Stimulated activated CD4-positive, alpha-beta T cell treated with anti-CD3 and anti-CD28 coated beads, Interleukin-1b, Interleukin-23, amount 100 ng/mL, for 1 hour (primary cell): ENCODE results near the gene METRN.
A peak's percentile ranks its signal among the peaks of the same experiment; 100 is the strongest.
"Not testable (repeated sequence)": the region's sequence is repeated elsewhere in the genome, so short reads cannot be mapped to it uniquely, and the experiment has no call there.

Experiments
- DNase-seq, 2 donors: peaks; one replicate each; pipeline ENCODE4 v3.0.0-alpha.2; 2020; ENCODE audit warnings: low read depth in 2 of 2

Gene METRN

DNA sequence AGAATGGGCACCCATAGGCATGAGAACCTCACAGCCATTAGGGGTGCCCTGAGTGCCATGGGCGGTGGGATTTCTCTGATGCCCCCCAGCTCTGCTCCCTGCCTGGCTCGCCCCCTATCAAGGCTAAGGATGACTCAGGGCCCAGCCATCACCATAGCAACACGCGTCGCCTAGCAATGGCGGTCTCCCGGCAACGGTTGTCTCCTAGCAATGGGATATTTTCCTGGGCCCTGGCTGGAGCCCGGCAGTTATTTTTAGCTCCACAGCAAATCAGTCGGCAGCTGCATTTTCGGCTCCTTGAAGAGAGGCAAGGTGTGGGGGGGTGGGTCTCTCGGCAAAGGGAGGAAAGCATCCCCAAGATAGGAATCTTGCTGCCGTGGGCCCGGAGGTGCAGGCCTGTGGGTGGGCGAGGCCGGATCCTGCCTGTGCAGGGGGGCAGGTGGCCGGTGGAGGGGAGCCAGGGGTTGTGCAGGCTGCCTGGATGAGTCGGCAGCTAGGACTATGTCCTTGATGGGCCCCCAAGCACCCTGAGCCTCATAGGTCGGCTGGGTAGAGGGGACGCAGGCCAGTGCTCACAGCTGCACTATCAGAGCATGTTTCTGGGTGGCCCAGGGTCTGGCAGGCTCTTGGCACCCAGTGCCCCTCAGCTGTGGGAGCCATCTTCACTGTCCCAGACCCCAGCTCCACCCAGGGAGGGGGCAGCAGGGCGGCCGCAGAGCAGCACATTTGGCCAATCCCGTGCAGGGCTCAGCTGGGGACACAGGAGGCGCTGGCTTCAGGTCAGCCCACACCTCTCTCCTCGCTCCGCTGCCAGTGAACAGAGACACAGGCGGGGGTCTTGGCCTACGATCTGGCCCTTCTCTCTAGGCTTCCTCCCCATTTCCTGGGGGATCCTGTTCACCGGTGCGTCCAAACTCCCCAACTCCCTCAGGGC, 5.1 kb upstream of the METRN start:
- DNase-seq = no peak

- no peak for DNase-seq
Measured at GRCh38 chr16:710500-711075, 4.3 kb upstream of the METRN start.

DNA sequence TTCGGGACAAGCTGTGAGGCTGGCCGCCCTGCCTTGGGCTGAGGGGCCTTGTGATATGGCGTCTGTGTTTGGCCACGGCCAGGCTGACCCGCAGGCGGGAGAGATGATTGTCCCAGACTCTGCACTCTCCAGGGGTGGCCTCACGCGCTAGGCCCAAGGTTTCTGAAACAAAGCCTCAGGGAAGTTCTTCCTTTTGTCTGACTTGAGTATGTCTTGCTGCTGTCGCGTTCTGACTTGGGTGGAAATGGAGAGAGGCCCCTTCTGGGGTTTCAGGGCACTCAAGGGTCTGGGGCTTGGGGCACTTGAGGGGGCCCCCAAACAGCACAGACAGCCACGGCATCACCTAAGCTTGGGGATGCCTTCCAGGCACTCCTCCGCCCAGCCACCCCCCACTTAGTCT, 3.8 kb upstream of the METRN start:
- DNase-seq = no peak

- peak in 1 of 2 donors; percentile 74 for DNase-seq
Measured at GRCh38 chr16:711548-712320, 3.2 kb upstream of the METRN start.

DNA sequence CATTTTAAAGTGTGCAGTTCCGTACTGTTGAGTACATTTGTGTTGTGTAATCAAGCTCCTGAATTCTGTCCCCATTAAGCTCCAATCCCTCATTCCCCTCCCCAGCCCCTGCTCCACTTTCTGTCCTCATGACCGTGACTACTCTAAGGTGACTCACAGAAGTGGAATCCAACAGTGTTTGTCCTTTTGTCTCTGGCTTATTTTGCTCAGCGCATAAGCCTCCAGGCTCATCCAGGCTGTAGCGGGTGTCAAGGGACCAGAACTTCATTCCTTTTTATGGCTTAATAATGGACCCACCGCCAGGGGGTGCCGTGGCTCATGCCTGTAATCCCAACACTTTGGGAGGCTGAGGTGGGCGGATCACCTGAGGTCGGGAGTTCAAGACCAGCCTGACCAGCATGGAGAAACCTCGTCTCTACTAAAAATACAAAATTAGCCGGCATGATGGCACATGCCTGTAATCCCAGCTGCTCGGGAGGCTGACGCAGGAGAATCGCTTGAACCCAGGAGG, 2.1 kb upstream of the METRN start:
- DNase-seq = not testable (repeated sequence)

- DNase-seq = no peak
Measured at GRCh38 chr16:714079-714478, 839 bp upstream of the METRN start.

GRCh38 chr16:715477-716199, 720 bp downstream of the METRN start:
- DNase-seq = no peak

- DNase-seq = no peak
Measured at GRCh38 chr16:716200-716568, 1.3 kb downstream of the METRN start.

DNA sequence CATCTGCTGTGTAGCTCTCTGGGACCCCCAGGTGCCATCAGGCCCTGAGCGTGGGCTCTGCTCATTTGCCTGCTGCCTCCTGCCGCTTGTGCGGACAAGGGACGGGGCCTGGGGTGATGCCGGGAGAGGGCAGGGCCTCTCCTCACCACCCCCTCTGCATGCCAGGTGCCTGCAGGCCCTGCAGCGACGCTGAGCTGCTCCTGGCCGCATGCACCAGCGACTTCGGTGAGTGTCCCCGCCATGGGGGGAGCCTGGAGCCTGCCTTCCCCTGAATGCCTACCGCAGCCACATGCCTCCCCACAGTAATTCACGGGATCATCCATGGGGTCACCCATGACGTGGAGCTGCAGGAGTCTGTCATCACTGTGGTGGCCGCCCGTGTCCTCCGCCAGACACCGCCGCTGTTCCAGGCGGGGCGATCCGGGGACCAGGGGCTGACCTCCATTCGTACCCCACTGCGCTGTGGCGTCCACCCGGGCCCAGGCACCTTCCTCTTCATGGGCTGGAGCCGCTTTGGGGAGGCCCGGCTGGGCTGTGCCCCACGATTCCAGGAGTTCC, 1.9 kb downstream of the METRN start:
- no peak for DNase-seq

- no peak for DNase-seq
Measured at GRCh38 chr16:717450-718245, 2.7 kb downstream of the METRN start.

GRCh38 chr16:718389-718788, 3.5 kb downstream of the METRN start:
- DNase-seq = no peak

DNA sequence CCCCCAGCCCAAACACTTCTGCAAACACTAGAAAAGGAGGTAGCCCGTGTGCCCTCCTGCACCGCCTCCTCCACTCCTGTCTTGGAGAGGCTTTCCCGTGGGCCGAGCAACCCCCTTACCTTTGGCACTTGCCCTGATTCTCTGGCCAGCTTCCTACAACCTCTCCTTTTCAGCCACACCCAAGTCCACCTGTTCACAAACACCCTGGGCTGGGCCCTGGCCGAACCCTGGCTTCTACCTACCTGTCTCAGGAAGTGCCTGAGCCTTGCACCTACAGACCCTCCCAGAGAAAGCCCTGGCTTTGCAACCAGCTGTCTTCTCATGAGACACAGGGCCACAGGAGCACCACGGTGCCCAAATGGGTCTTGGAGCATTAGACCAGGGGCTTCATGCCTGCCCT, 4.0 kb downstream of the METRN start:
- DNase-seq = no peak

DNA sequence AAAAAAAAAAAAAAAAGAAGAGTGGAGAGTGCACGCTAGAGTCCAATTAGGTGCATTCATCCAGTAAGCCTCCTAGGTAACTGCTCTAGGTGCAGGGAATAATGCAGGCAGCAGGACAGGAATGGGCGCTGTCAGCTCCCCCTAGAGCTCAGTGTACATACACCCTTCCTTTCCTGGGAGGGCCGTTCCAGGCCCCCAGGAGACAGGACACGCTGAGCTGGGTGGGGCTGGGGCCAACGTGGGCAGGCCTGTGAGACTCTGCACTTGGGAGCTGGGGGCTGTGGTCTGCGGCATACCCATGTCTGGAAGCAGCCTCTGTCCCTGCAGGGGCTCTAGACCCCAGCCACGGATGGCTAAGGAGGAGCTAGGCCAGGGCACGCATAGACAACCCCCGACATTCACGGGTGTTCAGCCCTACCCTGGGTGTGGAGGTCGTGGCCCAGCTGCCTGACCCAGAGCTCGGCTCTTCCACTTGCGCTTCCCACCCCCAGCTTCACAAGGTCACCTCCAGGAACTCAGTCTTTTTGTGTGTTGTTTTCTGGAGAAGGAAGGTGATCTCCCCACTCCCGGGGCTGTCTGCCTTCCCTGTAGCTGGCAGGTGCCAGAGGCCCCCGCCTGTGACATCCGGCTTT, 5.0 kb downstream of the METRN start:
- no peak for DNase-seq

DNA sequence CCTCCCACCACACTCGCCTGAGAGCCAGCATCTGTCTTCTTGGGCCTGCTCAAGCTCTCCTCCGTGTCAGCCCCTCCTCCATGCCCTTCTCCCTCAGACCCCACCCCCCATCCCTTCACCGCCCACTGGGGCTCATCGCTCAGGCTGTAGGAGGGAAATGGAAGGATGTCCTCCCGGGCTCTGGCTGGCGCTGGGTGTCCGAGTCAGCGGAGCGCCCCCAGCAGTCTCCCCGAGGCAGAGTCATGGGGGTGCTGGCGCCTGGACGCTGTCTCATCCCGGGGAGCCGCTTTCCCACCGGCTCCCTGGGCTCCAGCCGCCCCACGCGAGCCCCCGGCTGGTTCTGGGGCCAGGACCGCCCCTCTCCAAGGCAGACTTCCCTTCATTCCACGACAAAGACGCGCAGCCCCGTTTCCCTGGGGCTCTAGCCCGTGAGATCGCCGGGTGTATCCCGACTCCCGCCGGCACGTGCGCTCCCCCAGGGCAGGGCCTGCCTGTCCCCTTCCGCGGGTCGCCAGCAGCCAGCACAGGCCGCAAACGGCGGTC, 5.6 kb downstream of the METRN start:
- no peak for DNase-seq

DNA sequence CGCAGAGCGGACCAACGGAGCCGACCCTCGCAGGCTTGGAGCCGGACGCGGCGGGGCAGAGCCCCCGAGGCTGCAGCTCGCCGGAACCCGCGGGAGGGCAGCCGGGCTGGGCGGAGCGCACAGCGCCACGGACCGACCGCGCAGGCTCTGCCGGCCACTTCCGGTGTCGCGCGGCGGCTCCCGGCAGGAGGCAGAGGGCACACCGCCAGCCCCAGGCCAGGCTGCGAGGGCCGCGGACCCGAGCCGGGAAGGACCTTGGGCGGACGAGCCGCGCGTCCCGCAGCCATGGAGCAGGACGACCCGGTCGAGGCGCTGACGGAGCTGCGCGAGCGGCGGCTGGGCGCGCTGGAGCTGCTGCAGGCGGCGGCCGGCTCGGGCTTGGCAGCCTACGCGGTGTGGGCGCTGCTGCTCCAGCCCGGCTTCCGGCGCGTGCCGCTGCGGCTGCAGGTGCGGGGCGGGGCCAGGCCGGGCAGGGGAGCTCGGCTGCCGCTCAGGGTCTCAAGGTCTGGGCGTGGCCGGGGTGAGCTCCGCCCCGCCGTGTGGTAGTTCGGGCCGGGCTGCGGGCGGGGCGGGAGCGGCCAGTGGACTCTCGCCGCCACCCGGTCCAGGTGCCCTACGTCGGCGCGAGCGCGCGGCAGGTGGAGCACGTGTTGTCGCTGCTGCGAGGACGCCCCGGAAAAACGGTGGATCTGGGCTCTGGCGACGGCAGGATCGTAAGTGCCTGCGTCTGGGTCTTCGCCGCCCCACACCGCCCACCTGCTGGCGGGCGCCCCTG, 6.3 kb downstream of the METRN start, which contains the start of gene ANTKMT:
TSS of gene ANTKMT (plus strand) at position 157 of the 775 bp plus-strand sequence. CDS start at position 286, 129 bp downstream.
- DNase-seq = peak in 1 of 2 donors; percentile 32

DNA sequence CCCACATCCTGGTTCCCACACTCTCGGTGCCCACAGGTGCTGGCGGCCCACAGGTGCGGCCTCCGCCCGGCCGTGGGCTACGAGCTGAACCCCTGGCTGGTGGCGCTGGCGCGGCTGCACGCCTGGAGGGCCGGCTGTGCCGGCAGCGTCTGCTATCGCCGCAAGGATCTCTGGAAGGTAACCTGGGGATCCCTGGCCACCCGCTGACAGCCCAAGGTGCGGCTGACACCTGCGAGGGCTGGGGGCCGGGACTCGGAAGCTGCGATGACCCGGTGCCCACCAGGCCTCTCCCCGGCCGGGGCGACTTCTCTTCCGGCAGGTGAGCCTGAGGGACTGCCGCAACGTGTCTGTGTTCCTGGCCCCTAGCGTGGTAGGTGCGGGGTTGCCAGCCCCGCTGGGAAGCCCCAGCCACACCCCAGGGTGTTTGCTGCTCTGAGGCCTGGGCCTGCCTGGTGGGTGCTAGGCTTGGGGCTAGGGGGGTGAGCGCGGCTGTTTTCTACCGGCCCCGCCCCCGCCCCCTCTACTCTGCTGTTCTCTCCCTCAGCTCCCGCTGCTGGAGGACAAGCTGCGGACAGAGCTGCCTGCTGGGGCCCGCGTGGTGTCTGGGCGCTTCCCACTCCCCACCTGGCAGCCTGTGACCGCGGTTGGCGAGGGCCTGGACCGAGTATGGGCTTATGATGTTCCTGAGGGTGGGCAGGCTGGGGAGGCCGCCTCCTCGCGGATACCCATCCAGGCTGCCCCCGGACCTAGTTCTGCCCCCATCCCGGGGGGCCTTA, 7.0 kb downstream of the METRN start:
- no peak for DNase-seq

GRCh38 chr16:722835-723633, 8.1 kb downstream of the METRN start:
- no peak for DNase-seq
